Body of pancreas (tissue), 4 donors: ENCODE measurements around the gene ZNF90. TPM values are rescaled to one million over a fixed set of nuclear protein-coding genes. Genes with fewer than 3 reads are reported as not detected.
"Not testable (repeated sequence)": the region's sequence is repeated elsewhere in the genome, so short reads cannot be mapped to it uniquely, and the experiment has no call there.

Experiments
- ATAC-seq: fragments of 150-250 bp; one replicate; pipeline ENCODE4 v1.9.1; 2016
- DNase-seq, 4 donors: peaks; one replicate each; pipeline ENCODE4 v3.0.0-alpha.2; 2019
- H3K27ac ChIP-seq, 4 donors: fragments of 200-600 bp; sonication (generic); 1 replicate in 3 of 4; 2 replicates in 1 of 4; pipeline versions ENCODE4 v1.5.1 to v1.6.1; 2016 to 2019; ENCODE audit warnings: mild to moderate bottlenecking in 1 of 4, mixed read lengths in 1 of 4, moderate library complexity in 1 of 4
- H3K27me3 ChIP-seq, 2 donors: fragments of 200-600 bp; sonication (generic); one replicate each; pipeline ENCODE4 v1.6.0; 2016; ENCODE audit warnings: mild to moderate bottlenecking in 1 of 2
- H3K36me3 ChIP-seq, 2 donors: fragments of 200-600 bp; sonication (generic); replicated peaks in 1 of 2; 2 replicates each; pipeline ENCODE4 v1.5.1; 2016; ENCODE audit warnings: low read depth in 2 of 2; ENCODE audit not compliant: insufficient read depth in 1 of 2
- H3K4me1 ChIP-seq: fragments of 200-600 bp; sonication (generic); one replicate; pipeline ENCODE4 v1.6.0; 2016
- H3K4me3 ChIP-seq, 2 donors: fragments of 200-600 bp; sonication (generic); 1 replicate in 1 of 2; 2 replicates in 1 of 2; pipeline ENCODE4 v1.5.1; 2016 to 2019
- H3K9me3 ChIP-seq, 3 donors: fragments of 200-600 bp; sonication (generic); 1 replicate in 2 of 3; 2 replicates in 1 of 3; pipeline ENCODE4 v1.5.1; 2016
- CTCF ChIP-seq, 7 experiments: fragments of 450-650 bp in 4 of 7; fragments of 200-600 bp in 3 of 7; sonication (generic) in 3 of 7; IDR thresholded peaks; one replicate each; pipeline ENCODE4 v1.5.1; 2016 to 2019; ENCODE audit warnings: antibody characterized with exemption in 7 of 7
- POLR2A ChIP-seq, 3 donors: fragments of 450-650 bp; IDR thresholded peaks; one replicate each; pipeline ENCODE4 v1.6.1; 2016; ENCODE audit warnings: antibody characterized with exemption in 3 of 3, mild to moderate bottlenecking in 2 of 3
- WGBS, 2 donors: methylation state at CpG; one replicate each; pipeline ENCODE4 v1.1.5; 2017; 5-methylcytosine and 5-hydroxymethylcytosine counted together
- intact Hi-C: fragments of 100-400 bp; cut with DNase I; formaldehyde crosslinking; loops from one replicate; pipeline ENCODE4 v1.15.1; 2023
- total RNA-seq, 2 donors: library from RNA; depleted of rRNA; stranded (reverse); fragments of >200 nt; gene quantifications; one replicate each; pipeline ENCODE4 v1.1.0, GENCODE V29; 2016

ZNF90 gene
- total RNA-seq, 2 donors from 2014 or later = 6.7 to 13.5 TPM

DNA sequence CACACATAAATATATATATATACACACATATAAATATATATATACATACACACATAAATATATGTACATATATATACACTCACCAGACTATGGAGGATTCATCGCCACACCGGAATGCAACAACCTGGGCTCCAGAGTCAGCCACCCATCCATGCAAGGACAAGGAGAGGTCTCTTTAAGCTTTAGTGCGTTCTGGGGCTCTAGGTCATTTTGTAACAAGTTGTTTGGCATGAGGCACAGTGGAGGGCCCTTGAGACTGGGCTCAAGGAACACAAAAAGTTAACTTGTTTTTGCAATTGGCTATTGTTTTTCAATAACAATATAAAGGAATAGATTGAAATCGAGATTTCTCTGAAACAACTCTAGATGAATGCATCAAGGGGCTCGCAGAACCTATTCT is 4.9 kb upstream of the ZNF90 start:
- DNase-seq (no peak), ATAC-seq (no peak)
- TF ChIP-seq POLR2A (IDR thresholded peaks at IDR 0.05) (no peak), CTCF (IDR thresholded peaks at IDR 0.05) (no peak)
- Histone ChIP-seq H3K27me3 (no peaks in the 10 kb centered on the region), H3K4me3 (no peak overlapping the region), H3K36me3 (no peaks in the 10 kb centered on the region), H3K9me3 (no peaks in the 10 kb centered on the region), H3K27ac (no peak overlapping the region), H3K4me1 (no peaks in the 10 kb centered on the region)
- 82 to 86% methylated on average over 5 of the region's 5 CpGs for WGBS, 2 donors
- intact Hi-C loops = no loop called here

GRCh38 chr19:20078581-20079031 is 806 bp downstream of the ZNF90 start:
- intact Hi-C loops = no loop called here
- no peak for TF ChIP-seq POLR2A (IDR thresholded peaks at IDR 0.05)
- no peak for TF ChIP-seq CTCF (IDR thresholded peaks at IDR 0.05)
- peak; percentile 15 to 35 (median 18) for DNase-seq
- peaks cover 6% of the 10 kb centered on the region for H3K4me1 ChIP-seq
- ATAC-seq = peak; percentile 6
- no peaks in the 10 kb centered on the region for H3K36me3 ChIP-seq
- peak overlapping the region in 2 of 4 donors; percentile 52 to 61 for H3K27ac ChIP-seq
- no peaks in the 10 kb centered on the region for H3K9me3 ChIP-seq
- no peaks in the 10 kb centered on the region for H3K27me3 ChIP-seq
- WGBS, 2 donors = 4 to 7% methylated on average over 19 of the region's 19 CpGs
- peak overlapping the region in 1 of 2 donors; percentile 24 for H3K4me3 ChIP-seq

DNA sequence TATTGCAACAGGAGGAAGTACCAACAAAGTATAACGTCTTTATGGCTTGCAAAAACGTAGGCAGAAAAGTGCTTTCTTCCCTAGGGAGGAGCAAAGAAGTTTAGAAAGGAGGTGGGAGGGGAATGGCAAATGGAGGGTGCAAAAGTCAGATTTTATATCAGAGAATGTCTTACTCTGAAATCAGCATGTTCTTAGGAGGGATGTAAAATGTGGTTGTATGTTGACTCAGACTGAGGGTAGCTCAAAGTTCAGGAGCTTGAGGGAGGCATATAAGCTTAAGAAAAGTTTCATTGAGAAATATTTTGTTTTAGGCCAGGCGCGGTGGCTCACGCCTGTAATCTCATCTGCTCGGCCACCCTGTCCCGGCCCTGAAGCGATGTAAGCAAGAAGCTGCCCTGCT is 1.7 kb downstream of the ZNF90 start:
- H3K9me3 ChIP-seq = no peaks in the 10 kb centered on the region
- DNase-seq (no peak), ATAC-seq (no peak)
- H3K36me3 ChIP-seq = no peaks in the 10 kb centered on the region
- H3K27ac ChIP-seq = no peak overlapping the region
- TF ChIP-seq CTCF (IDR thresholded peaks at IDR 0.05) (no peak), POLR2A (IDR thresholded peaks at IDR 0.05) (no peak)
- peaks cover 6% of the 10 kb centered on the region for H3K4me1 ChIP-seq
- H3K27me3 ChIP-seq = no peaks in the 10 kb centered on the region
- H3K4me3 ChIP-seq = no peak overlapping the region
- intact Hi-C loops = no loop called here
- WGBS, 2 donors = 81 to 87% methylated on average over 8 of the region's 8 CpGs

DNA sequence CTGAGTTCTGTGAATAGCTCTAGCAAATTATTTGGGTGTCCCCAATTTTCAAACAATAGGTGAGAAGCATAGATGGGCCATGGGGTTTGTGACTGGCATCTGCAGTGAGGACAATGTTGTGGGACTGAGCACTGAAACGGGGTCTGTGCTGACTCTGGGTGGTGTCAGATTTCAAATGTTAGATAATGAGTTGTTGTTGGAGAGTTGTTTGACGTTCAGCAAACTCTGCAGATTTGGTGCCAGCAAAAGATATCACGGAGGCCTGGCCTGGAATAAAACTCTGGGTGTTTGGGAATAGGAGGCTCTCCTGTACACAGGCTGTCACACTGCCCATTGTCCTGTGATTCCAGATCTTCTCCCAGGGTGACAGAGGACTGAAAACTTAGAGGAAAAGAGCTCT is 2.9 kb downstream of the ZNF90 start:
- Histone ChIP-seq H3K4me1 (peaks cover 6% of the 10 kb centered on the region), H3K27ac (no peak overlapping the region), H3K9me3 (no peaks in the 10 kb centered on the region), H3K36me3 (no peaks in the 10 kb centered on the region), H3K4me3 (no peak overlapping the region), H3K27me3 (no peaks in the 10 kb centered on the region)
- no peak for TF ChIP-seq CTCF (IDR thresholded peaks at IDR 0.05)
- no peak for TF ChIP-seq POLR2A (IDR thresholded peaks at IDR 0.05)
- intact Hi-C loops = no loop called here
- ATAC-seq (no peak), DNase-seq (no peak)
- WGBS, 2 donors = 21 to 30% methylated on average over 3 of the region's 3 CpGs

- H3K4me3 ChIP-seq, H3K27ac ChIP-seq, ATAC-seq, H3K36me3 ChIP-seq, H3K27me3 ChIP-seq, DNase-seq, H3K9me3 ChIP-seq, intact Hi-C loops, H3K4me1 ChIP-seq: not testable (repeated sequence)
- 42 to 64% methylated on average over 3 of the region's 3 CpGs for WGBS, 2 donors
These were observed 4.5 kb downstream of the ZNF90 start for GRCh38 chr19:20082232-20082833.

- ATAC-seq, intact Hi-C loops, H3K4me3 ChIP-seq, H3K36me3 ChIP-seq, H3K4me1 ChIP-seq, DNase-seq, H3K27ac ChIP-seq, H3K9me3 ChIP-seq, H3K27me3 ChIP-seq: not testable (repeated sequence)
- WGBS, 2 donors = 66 to 72% methylated on average over 7 of the region's 7 CpGs
These were observed 5.1 kb downstream of the ZNF90 start for GRCh38 chr19:20082876-20083275.
